Caco-2 (cell line): Measurements from ENCODE around the gene PLEKHG1. TPM values are rescaled to one million over a fixed set of nuclear protein-coding genes. Genes with fewer than 3 reads are reported as not detected.

Experiments used
- BruUV-seq: library from RNA; stranded (reverse); fragments of 400-500 nt; replicated peaks from 2 replicates; lab custom pipeline; 2021; lab: Mats Ljungman, UMichigan
- CTCF ChIA-PET: fragments of 300-600 bp; sonication (Branson Sonifier 250); formaldehyde crosslinking; loops from one replicate; lab custom pipeline; 2022; ENCODE audit warnings: antibody characterized with exemption; lab: Charles Lee
- POLR2A ChIA-PET: fragments of 300-600 bp; sonication (Branson Sonifier 250); formaldehyde crosslinking; loops from one replicate; lab custom pipeline; 2022; ENCODE audit warnings: antibody characterized with exemption; lab: Charles Lee
- DNase-seq, 2 experiments: peaks; one replicate each; pipeline versions ENCODE4 v3.0.0 to v3.0.0-alpha.2; 2020 to 2022
- H3K27me3 ChIP-seq: replicated peaks from 2 replicates; pipeline ENCODE4 v1.6.0; 2011; ENCODE audit warnings: low read length; ENCODE audit not compliant: control insufficient read depth, insufficient read depth
- H3K36me3 ChIP-seq: 2 replicates; pipeline ENCODE4 v1.5.1; 2011; ENCODE audit warnings: low read length; ENCODE audit not compliant: control insufficient read depth, insufficient read depth
- H3K4me1 ChIP-seq: fragments of 250-450 bp; sonication (Bioruptor Pico); 2 replicates; pipeline ENCODE4 v1.5.1; 2020; ENCODE audit warnings: mild to moderate bottlenecking
- H3K4me3 ChIP-seq: 2 replicates; pipeline ENCODE4 v1.5.1; 2011; ENCODE audit warnings: low read depth, mild to moderate bottlenecking, control low read depth, low read length
- H3K9me3 ChIP-seq: fragments of 250-450 bp; sonication (Bioruptor Pico); 2 replicates; pipeline ENCODE4 v1.5.1; 2020; ENCODE audit warnings: mild to moderate bottlenecking, moderate library complexity
- H3K27ac Mint-ChIP-seq: one replicate; pipeline ENCODE4 v1.8.0; 2022; ENCODE audit warnings: mixed read lengths; ENCODE audit not compliant: unreplicated experiment
- H3K27me3 Mint-ChIP-seq: one replicate; pipeline ENCODE4 v1.8.0; 2022; ENCODE audit warnings: mixed read lengths; ENCODE audit not compliant: insufficient read depth, unreplicated experiment
- H3K36me3 Mint-ChIP-seq: one replicate; pipeline ENCODE4 v1.8.0; 2022; ENCODE audit warnings: mild to moderate bottlenecking, mixed read lengths; ENCODE audit not compliant: insufficient read depth, unreplicated experiment
- H3K4me1 Mint-ChIP-seq: one replicate; pipeline ENCODE4 v1.8.0; 2022; ENCODE audit warnings: low read depth, mixed read lengths; ENCODE audit not compliant: unreplicated experiment
- H3K4me3 Mint-ChIP-seq: one replicate; pipeline ENCODE4 v1.8.0; 2022; ENCODE audit warnings: mild to moderate bottlenecking, moderate library complexity, mixed read lengths; ENCODE audit not compliant: unreplicated experiment
- H3K9me3 Mint-ChIP-seq: one replicate; pipeline ENCODE4 v1.8.0; 2022; ENCODE audit warnings: mixed read lengths; ENCODE audit not compliant: unreplicated experiment
- CTCF ChIP-seq, 2 experiments: fragments of 200-600 bp in 1 of 2; IDR thresholded peaks; 1 replicate in 1 of 2; 2 replicates in 1 of 2; pipeline versions ENCODE4 v1.5.1 to v1.8.0; 2011 to 2022; ENCODE audit warnings: antibody characterized with exemption in 1 of 2, control low read depth in 1 of 2, inconsistent platforms in 1 of 2, low read depth in 1 of 2, low read length in 1 of 2, mild to moderate bottlenecking in 1 of 2, moderate library complexity in 1 of 2; ENCODE audit not compliant: insufficient read depth in 1 of 2, severe bottlenecking in 1 of 2, unreplicated experiment in 1 of 2
- intact Hi-C: fragments of 100-400 bp; cut with micrococcal nuclease; formaldehyde crosslinking; loops from one replicate; pipeline ENCODE4 v1.10.0; 2022; ENCODE audit not compliant: unreplicated experiment
- total RNA-seq: library from RNA; stranded (reverse); gene quantifications from 2 replicates; pipeline ENCODE4 v1.2.3, GENCODE V29; 2022

The PLEKHG1 gene
- total RNA-seq, 1 experiment from 2014 or later: 35.0 TPM

- no TSS peak for BruUV-seq
- Mint-ChIP-seq H3K27me3 (no peaks in the 10 kb centered on the region), H3K27ac (no peak overlapping the region), H3K36me3 (no peaks in the 10 kb centered on the region), H3K9me3 (no peaks in the 10 kb centered on the region), H3K4me3 (no peak overlapping the region), H3K4me1 (peaks cover 19% of the 10 kb centered on the region)
- H3K4me3 ChIP-seq: no peak overlapping the region
- CTCF ChIA-PET: interaction anchor here (1.5 kb wide), 1 partner anchor 8 kb away, joined by 5 read pairs; no protein-coding TSS in a partner anchor
- POLR2A ChIA-PET: no interaction called here
- H3K36me3 ChIP-seq: no peaks in the 10 kb centered on the region
- no peaks in the 10 kb centered on the region for H3K9me3 ChIP-seq
- no peaks in the 10 kb centered on the region for H3K27me3 ChIP-seq
- no peak for DNase-seq
- H3K4me1 ChIP-seq: peaks cover 13% of the 10 kb centered on the region
- intact Hi-C loops: no loop called here
- no peak for TF ChIP-seq CTCF (IDR thresholded peaks at IDR 0.05; ENCODE audit: insufficient read depth in 1 of 2, low read depth in 1 of 2, low read length in 1 of 2, severe bottlenecking in 1 of 2, unreplicated experiment in 1 of 2)
Measured at GRCh38 chr6:150593119-150593518, 6.6 kb upstream of the PLEKHG1 start.

- H3K9me3 ChIP-seq: no peaks in the 10 kb centered on the region
- ChIA-PET POLR2A (interaction anchor here (0.6 kb wide), 1 partner anchor 62 kb away, joined by 3 read pairs; no protein-coding TSS in a partner anchor), CTCF (interaction anchor here (1.5 kb wide), 1 partner anchor 178 kb away, joined by 4 read pairs; no protein-coding TSS in a partner anchor)
- Mint-ChIP-seq H3K36me3 (peaks cover 7% of the 10 kb centered on the region), H3K27ac (no peak overlapping the region), H3K27me3 (no peaks in the 10 kb centered on the region), H3K4me1 (peaks cover 26% of the 10 kb centered on the region), H3K4me3 (no peak overlapping the region), H3K9me3 (no peaks in the 10 kb centered on the region)
- BruUV-seq: no TSS peak
- TF ChIP-seq CTCF (IDR thresholded peaks at IDR 0.05; ENCODE audit: insufficient read depth in 1 of 2, low read depth in 1 of 2, low read length in 1 of 2, severe bottlenecking in 1 of 2, unreplicated experiment in 1 of 2): no peak
- H3K4me3 ChIP-seq: no peak overlapping the region
- no peak for DNase-seq
- peaks cover 24% of the 10 kb centered on the region for H3K4me1 ChIP-seq
- no peaks in the 10 kb centered on the region for H3K27me3 ChIP-seq
- no peaks in the 10 kb centered on the region for H3K36me3 ChIP-seq
- intact Hi-C loops: no loop called here
Measured at GRCh38 chr6:150596439-150596838, 3.2 kb upstream of the PLEKHG1 start.

GRCh38 chr6:150598401-150598800, 1.3 kb upstream of the PLEKHG1 start:
- Histone ChIP-seq H3K4me3 (no peak overlapping the region), H3K36me3 (no peaks in the 10 kb centered on the region), H3K4me1 (peaks cover 11% of the 10 kb centered on the region; the same call in 1 of the 2 replicates), H3K27me3 (no peaks in the 10 kb centered on the region), H3K9me3 (no peaks in the 10 kb centered on the region)
- TF ChIP-seq CTCF (IDR thresholded peaks at IDR 0.05; ENCODE audit: insufficient read depth in 1 of 2, low read depth in 1 of 2, low read length in 1 of 2, severe bottlenecking in 1 of 2, unreplicated experiment in 1 of 2): no peak
- Mint-ChIP-seq H3K9me3 (no peaks in the 10 kb centered on the region), H3K27ac (no peak overlapping the region), H3K4me1 (peaks cover 18% of the 10 kb centered on the region), H3K27me3 (no peaks in the 10 kb centered on the region), H3K4me3 (peak overlapping the region; percentile 57), H3K36me3 (peaks cover 7% of the 10 kb centered on the region)
- ChIA-PET CTCF (interaction anchor here (0.9 kb wide), 1 partner anchor 219 kb away, joined by 4 read pairs; no protein-coding TSS in a partner anchor), POLR2A (no interaction called here)
- BruUV-seq: no TSS peak
- DNase-seq: no peak
- intact Hi-C loops: no loop called here
